Smooth muscle cell (in vitro differentiated cells): Measurements from ENCODE around the gene RRBP1. TPM values are rescaled to one million over a fixed set of nuclear protein-coding genes. Genes with fewer than 3 reads are reported as not detected.

Experiments
- DNase-seq: peaks from one replicate; lab custom pipeline; 2025; ENCODE audit not compliant: unreplicated experiment; lab: John Stamatoyannopoulos, UW
- H2AFZ ChIP-seq: fragments of 200-600 bp; sonication (generic); 2 replicates; pipeline ENCODE4 v1.6.0; 2016; ENCODE audit warnings: antibody characterized with exemption, low read depth, mild to moderate bottlenecking
- H3F3A ChIP-seq: fragments of 200-600 bp; sonication (generic); 2 replicates; pipeline ENCODE4 v1.6.0; 2017; ENCODE audit warnings: antibody characterized with exemption, low read depth
- H3K27ac ChIP-seq: fragments of 200-600 bp; sonication (generic); 2 replicates; pipeline ENCODE4 v1.5.1; 2016; ENCODE audit warnings: low read depth, mild to moderate bottlenecking
- H3K27me3 ChIP-seq: fragments of 200-600 bp; sonication (generic); 2 replicates; pipeline ENCODE4 v1.6.1; 2016; ENCODE audit warnings: low read depth, mild to moderate bottlenecking
- H3K36me3 ChIP-seq: fragments of 200-600 bp; sonication (generic); 2 replicates; pipeline ENCODE4 v1.5.1; 2016; ENCODE audit warnings: low read depth
- H3K4me1 ChIP-seq: fragments of 200-600 bp; sonication (generic); 2 replicates; pipeline ENCODE4 v1.5.1; 2016; ENCODE audit warnings: low read depth
- H3K4me2 ChIP-seq: fragments of 200-600 bp; sonication (generic); 2 replicates; pipeline ENCODE4 v1.6.0; 2016; ENCODE audit warnings: mild to moderate bottlenecking
- H3K4me3 ChIP-seq: fragments of 200-600 bp; sonication (generic); 2 replicates; pipeline ENCODE4 v1.5.1; 2016; ENCODE audit warnings: mild to moderate bottlenecking
- H3K79me2 ChIP-seq: fragments of 200-600 bp; sonication (generic); 2 replicates; pipeline ENCODE4 v1.6.0; 2016; ENCODE audit warnings: low read depth, mild to moderate bottlenecking
- H3K9ac ChIP-seq: fragments of 200-600 bp; sonication (generic); 2 replicates; pipeline ENCODE4 v1.6.0; 2016; ENCODE audit warnings: low read depth
- H3K9me3 ChIP-seq: fragments of 200-600 bp; sonication (generic); replicated peaks from 2 replicates; pipeline ENCODE4 v1.5.1; 2016; ENCODE audit warnings: low read depth
- H4K20me1 ChIP-seq: fragments of 200-600 bp; sonication (generic); 2 replicates; pipeline ENCODE4 v1.6.0; 2016; ENCODE audit warnings: low read depth
- CTCF ChIP-seq: fragments of 200-600 bp; sonication (generic); IDR thresholded peaks from 2 replicates; pipeline ENCODE4 v1.5.1; 2017; ENCODE audit warnings: borderline replicate concordance, mild to moderate bottlenecking, antibody characterized with exemption; ENCODE audit not compliant: insufficient read depth, poor library complexity, severe bottlenecking
- WGBS: methylation state at CpG from one replicate; pipeline ENCODE4 v1.1.7; 2016; ENCODE audit warnings: low lambda C conversion rate; 5-methylcytosine and 5-hydroxymethylcytosine counted together
- polyA plus RNA-seq: library from polyadenylated mRNA; unstranded; fragments of >200 nt; fragmentation: Nextera tagmentation; extraction: Ambion mirVana; gene quantifications from 2 replicates; pipeline ENCODE4 v1.2.1, GENCODE V29; 2016
- total RNA-seq: library from RNA; depleted of rRNA; stranded (reverse); fragments of >200 nt; gene quantifications from 2 replicates; pipeline ENCODE4 v1.2.3, GENCODE V29; 2014

Gene RRBP1
- total and polyA plus RNA-seq, 2 experiments from 2014 or later: 142 to 226 TPM

- H3F3A ChIP-seq: peaks cover 51% of the 10 kb centered on the region
- no peak for DNase-seq
- no peak overlapping the region for H2AFZ ChIP-seq
- peaks cover 63% of the 10 kb centered on the region for H3K79me2 ChIP-seq
- no peak overlapping the region for H3K4me3 ChIP-seq
- peak overlapping the region; percentile 58 for H3K27ac ChIP-seq
- no peak for TF ChIP-seq CTCF
- H4K20me1 ChIP-seq: peaks cover 99% of the 10 kb centered on the region
- 90% methylated on average over 2 of the region's 2 CpGs for WGBS
- no peak overlapping the region for H3K9ac ChIP-seq
- H3K4me2 ChIP-seq: no peak overlapping the region
- peaks cover 19% of the 10 kb centered on the region for H3K36me3 ChIP-seq
- H3K9me3 ChIP-seq: no peaks in the 10 kb centered on the region
- peaks cover 6% of the 10 kb centered on the region for H3K4me1 ChIP-seq
- H3K27me3 ChIP-seq: no peaks in the 10 kb centered on the region
Measured at GRCh38 chr20:17606001-17606400, 76.0 kb downstream of the RRBP1 start.

- H3K79me2 ChIP-seq: peaks cover 71% of the 10 kb centered on the region
- peaks cover 99% of the 10 kb centered on the region for H4K20me1 ChIP-seq
- no peak overlapping the region for H2AFZ ChIP-seq
- H3K9me3 ChIP-seq: no peaks in the 10 kb centered on the region
- peaks cover 6% of the 10 kb centered on the region for H3K4me1 ChIP-seq
- no peaks in the 10 kb centered on the region for H3K27me3 ChIP-seq
- no peak overlapping the region for H3K4me2 ChIP-seq
- H3K36me3 ChIP-seq: peaks cover 19% of the 10 kb centered on the region
- DNase-seq: no peak
- H3K9ac ChIP-seq: no peak overlapping the region
- TF ChIP-seq CTCF: no peak
- peak overlapping the region; percentile 10 for H3K27ac ChIP-seq
- 92% methylated on average over 5 of the region's 5 CpGs for WGBS
- no peak overlapping the region for H3K4me3 ChIP-seq
- H3F3A ChIP-seq: peaks cover 45% of the 10 kb centered on the region
Measured at GRCh38 chr20:17605131-17605660, 76.8 kb downstream of the RRBP1 start.

GRCh38 chr20:17602493-17602892, 79.5 kb downstream of the RRBP1 start:
- peaks cover 100% of the 10 kb centered on the region for H4K20me1 ChIP-seq
- H3K79me2 ChIP-seq: peaks cover 97% of the 10 kb centered on the region
- H3K27ac ChIP-seq: peak overlapping the region; percentile 38
- peaks cover 6% of the 10 kb centered on the region for H3K4me1 ChIP-seq
- peaks cover 13% of the 10 kb centered on the region for H3K36me3 ChIP-seq
- H3K27me3 ChIP-seq: no peaks in the 10 kb centered on the region
- no peak for TF ChIP-seq CTCF
- peaks cover 22% of the 10 kb centered on the region for H3F3A ChIP-seq
- no peak overlapping the region for H3K4me2 ChIP-seq
- 97% methylated on average over 4 of the region's 4 CpGs for WGBS
- H2AFZ ChIP-seq: no peak overlapping the region
- no peaks in the 10 kb centered on the region for H3K9me3 ChIP-seq
- H3K4me3 ChIP-seq: no peak overlapping the region
- DNase-seq: no peak
- no peak overlapping the region for H3K9ac ChIP-seq

- no peaks in the 10 kb centered on the region for H3K27me3 ChIP-seq
- peaks cover 6% of the 10 kb centered on the region for H3K4me1 ChIP-seq
- no peak overlapping the region for H3K4me3 ChIP-seq
- H3K9me3 ChIP-seq: no peaks in the 10 kb centered on the region
- peaks cover 19% of the 10 kb centered on the region for H3F3A ChIP-seq
- no peak overlapping the region for H2AFZ ChIP-seq
- peaks cover 100% of the 10 kb centered on the region for H4K20me1 ChIP-seq
- peaks cover 97% of the 10 kb centered on the region for H3K79me2 ChIP-seq
- 83% methylated on average over 4 of the region's 4 CpGs for WGBS
- DNase-seq: no peak
- no peak overlapping the region for H3K4me2 ChIP-seq
- H3K36me3 ChIP-seq: peaks cover 8% of the 10 kb centered on the region
- H3K27ac ChIP-seq: peak overlapping the region; percentile 38
- no peak for TF ChIP-seq CTCF
- H3K9ac ChIP-seq: no peak overlapping the region
Measured at GRCh38 chr20:17601957-17602356, 80.1 kb downstream of the RRBP1 start.
